Measurements from ENCODE around the gene TMEM198.
A peak's percentile ranks its signal among the peaks of the same experiment; 100 is the strongest.

TMEM198 gene

GRCh38 chr2:219509780-219510511 lies 33.9 kb upstream of the TMEM198 start:
- peak; percentile 49 for DNase-seq

GRCh38 chr2:219510512-219511135 lies 33.2 kb upstream of the TMEM198 start:
- no peak for DNase-seq

- no peak for DNase-seq
Measured at GRCh38 chr2:219511547-219512325, 32.1 kb upstream of the TMEM198 start.

GRCh38 chr2:219512524-219513216 lies 31.2 kb upstream of the TMEM198 start:
- no peak for DNase-seq

- DNase-seq = no peak
Measured at GRCh38 chr2:219513787-219514186, 30.0 kb upstream of the TMEM198 start.

- no peak for DNase-seq
Measured at GRCh38 chr2:219514196-219514761, 29.5 kb upstream of the TMEM198 start, which contains the start of gene ASIC4. ASIC4 (plus strand) TSS chr2:219514482; CDS start chr2:219514725, 243 bp downstream.

- DNase-seq = no peak
Measured at GRCh38 chr2:219514836-219515235, 29.0 kb upstream of the TMEM198 start.

- no peak for DNase-seq
Measured at GRCh38 chr2:219515874-219516629, 27.8 kb upstream of the TMEM198 start.

- DNase-seq = no peak
Measured at GRCh38 chr2:219516888-219517287, 26.9 kb upstream of the TMEM198 start.

- no peak for DNase-seq
Measured at GRCh38 chr2:219517954-219518778, 25.7 kb upstream of the TMEM198 start.

GRCh38 chr2:219519526-219519916 lies 24.3 kb upstream of the TMEM198 start:
- no peak for DNase-seq

GRCh38 chr2:219520079-219520478 lies 23.7 kb upstream of the TMEM198 start:
- DNase-seq = no peak

- no peak for DNase-seq
Measured at GRCh38 chr2:219521066-219521880, 22.6 kb upstream of the TMEM198 start.

- DNase-seq = no peak
Measured at GRCh38 chr2:219522111-219523030, 21.5 kb upstream of the TMEM198 start.

GRCh38 chr2:219523031-219523671 lies 20.7 kb upstream of the TMEM198 start:
- no peak for DNase-seq

- DNase-seq = no peak
Measured at GRCh38 chr2:219524817-219525216, 19.0 kb upstream of the TMEM198 start.

- no peak for DNase-seq
Measured at GRCh38 chr2:219525533-219526232, 18.1 kb upstream of the TMEM198 start.
